PC-9 (cell line): Measurements from ENCODE around the gene GJC2. TPM values are rescaled to one million over a fixed set of nuclear protein-coding genes. Genes with fewer than 3 reads are reported as not detected.

ENCODE experiments used
- BruUV-seq: library from RNA; stranded (reverse); fragments of 400-500 nt; replicated peaks from 2 replicates; lab custom pipeline; 2021; lab: Mats Ljungman, UMichigan
- CTCF ChIA-PET: fragments of 300-600 bp; sonication (Branson Sonifier 250); formaldehyde crosslinking; loops from one replicate; lab custom pipeline; 2022; ENCODE audit warnings: antibody characterized with exemption; lab: Charles Lee
- POLR2A ChIA-PET: fragments of 300-600 bp; sonication (Branson Sonifier 250); formaldehyde crosslinking; loops from one replicate; lab custom pipeline; 2022; ENCODE audit warnings: antibody characterized with exemption; ENCODE audit not compliant: unreplicated experiment; lab: Charles Lee
- DNase-seq, 2 experiments: peaks; one replicate each; pipeline versions ENCODE4 v3.0.0 to v3.0.0-alpha.2; 2015 to 2022; ENCODE audit warnings: mixed read lengths in 1 of 2
- H2AFZ ChIP-seq: fragments of 200-600 bp; sonication (generic); 2 replicates; pipeline ENCODE4 v1.8.1; 2017; ENCODE audit warnings: antibody characterized with exemption
- H3F3A ChIP-seq: fragments of 200-600 bp; sonication (generic); 2 replicates; pipeline ENCODE4 v1.8.1; 2017; ENCODE audit warnings: antibody characterized with exemption, mild to moderate bottlenecking, low read depth; ENCODE audit not compliant: insufficient read depth
- H3K27ac ChIP-seq: fragments of 200-600 bp; sonication (generic); 2 replicates; pipeline ENCODE4 v1.6.1; 2016; ENCODE audit warnings: mixed run types
- H3K27me3 ChIP-seq: fragments of 200-600 bp; sonication (generic); 2 replicates; pipeline ENCODE4 v1.6.1; 2016; ENCODE audit warnings: low read depth, mixed run types; ENCODE audit not compliant: insufficient read depth
- H3K36me3 ChIP-seq: fragments of 200-600 bp; sonication (generic); 2 replicates; pipeline ENCODE4 v1.6.1; 2016; ENCODE audit warnings: low read depth, mixed run types
- H3K4me1 ChIP-seq: fragments of 200-600 bp; sonication (generic); replicated peaks from 2 replicates; pipeline ENCODE4 v1.6.1; 2016; ENCODE audit warnings: mixed run types; ENCODE audit not compliant: insufficient read depth
- H3K4me2 ChIP-seq: fragments of 200-600 bp; sonication (generic); 2 replicates; pipeline ENCODE4 v1.6.1; 2017; ENCODE audit warnings: mixed run types
- H3K4me3 ChIP-seq: fragments of 200-600 bp; sonication (generic); 2 replicates; pipeline ENCODE4 v1.6.1; 2016; ENCODE audit warnings: mixed run types
- H3K79me2 ChIP-seq: fragments of 200-600 bp; sonication (generic); 2 replicates; pipeline ENCODE4 v1.6.1; 2017; ENCODE audit warnings: low read depth, mixed run types
- H3K9me2 ChIP-seq: fragments of 200-600 bp; sonication (generic); 2 replicates; pipeline ENCODE4 v1.8.1; 2017; ENCODE audit warnings: mild to moderate bottlenecking; ENCODE audit not compliant: insufficient read depth
- H3K9me3 ChIP-seq: fragments of 200-600 bp; sonication (generic); 2 replicates; pipeline ENCODE4 v1.8.1; 2016; ENCODE audit warnings: low read depth; ENCODE audit not compliant: insufficient read depth
- H4K20me1 ChIP-seq: fragments of 200-600 bp; sonication (generic); 2 replicates; pipeline ENCODE4 v1.8.1; 2017; ENCODE audit not compliant: insufficient read depth
- CTCF ChIP-seq: fragments of 200-600 bp; sonication (generic); conservative IDR thresholded peaks from 2 replicates; pipeline ENCODE4 v1.6.1; 2017; ENCODE audit warnings: mixed run types, antibody characterized with exemption, mild to moderate bottlenecking, moderate library complexity
- EZH2 ChIP-seq: fragments of 200-600 bp; sonication (generic); IDR thresholded peaks from 2 replicates; pipeline ENCODE4 v1.8.0; 2017; ENCODE audit warnings: antibody characterized with exemption, low read depth
- intact Hi-C: fragments of 100-400 bp; cut with micrococcal nuclease; formaldehyde crosslinking; loops from one replicate; pipeline ENCODE4 v1.10.0; 2022; ENCODE audit not compliant: unreplicated experiment
- total RNA-seq: library from RNA; stranded (reverse); gene quantifications from 2 replicates; pipeline ENCODE4 v1.2.3, GENCODE V29; 2021

GJC2 gene
- total RNA-seq, 1 experiment from 2014 or later = 2.1 TPM

- H4K20me1 ChIP-seq = no peaks in the 10 kb centered on the region
Observed at GRCh38 chr1:228150461-228151179, 890 bp downstream of the GJC2 start.

GRCh38 chr1:228151180-228151925 is 1.6 kb downstream of the GJC2 start:
- intact Hi-C loops = no loop called here
- Histone ChIP-seq H3K36me3 (no peaks in the 10 kb centered on the region), H3K27ac (no peak overlapping the region), H3K9me2 (no peaks in the 10 kb centered on the region), H2AFZ (no peak overlapping the region), H3K79me2 (no peaks in the 10 kb centered on the region), H3K4me3 (no peak overlapping the region), H3F3A (no peaks in the 10 kb centered on the region), H3K4me2 (no peak overlapping the region), H3K9me3 (no peaks in the 10 kb centered on the region), H4K20me1 (no peaks in the 10 kb centered on the region), H3K4me1 (no peaks in the 10 kb centered on the region), H3K27me3 (no peaks in the 10 kb centered on the region)
- POLR2A ChIA-PET = no interaction called here
- no TSS peak for BruUV-seq
- CTCF ChIA-PET = no interaction called here
- TF ChIP-seq CTCF (no peak), EZH2 (no peak)
- no peak for DNase-seq

More at GRCh38 chr1:228150461-228151179, 890 bp downstream of the GJC2 start:
- intact Hi-C loops = no loop called here
- TSS peak; percentile 10 for BruUV-seq
- Histone ChIP-seq H3K4me3 (no peak overlapping the region), H3F3A (no peaks in the 10 kb centered on the region), H3K9me3 (no peaks in the 10 kb centered on the region), H3K4me2 (no peak overlapping the region), H2AFZ (no peak overlapping the region), H3K79me2 (no peaks in the 10 kb centered on the region; the same call in 1 of the 2 replicates), H3K27ac (no peak overlapping the region), H3K4me1 (no peaks in the 10 kb centered on the region), H3K27me3 (no peaks in the 10 kb centered on the region), H3K9me2 (no peaks in the 10 kb centered on the region), H3K36me3 (no peaks in the 10 kb centered on the region)
- POLR2A ChIA-PET = no interaction called here
- no peak for DNase-seq
- CTCF ChIA-PET = no interaction called here
- TF ChIP-seq EZH2 (no peak), CTCF (no peak)

- no peaks in the 10 kb centered on the region for H3K9me3 ChIP-seq
- POLR2A ChIA-PET = no interaction called here
- no peaks in the 10 kb centered on the region for H3K4me1 ChIP-seq
Observed at GRCh38 chr1:228152097-228152917, 2.6 kb downstream of the GJC2 start.

More at GRCh38 chr1:228152097-228152917, 2.6 kb downstream of the GJC2 start:
- TF ChIP-seq EZH2 (no peak), CTCF (no peak)
- no peak for DNase-seq
- Histone ChIP-seq H2AFZ (no peak overlapping the region), H3K27ac (no peak overlapping the region), H3K79me2 (no peaks in the 10 kb centered on the region), H3K27me3 (no peaks in the 10 kb centered on the region), H3K4me2 (no peak overlapping the region), H3K36me3 (no peaks in the 10 kb centered on the region), H3F3A (no peaks in the 10 kb centered on the region), H4K20me1 (no peaks in the 10 kb centered on the region), H3K4me3 (no peak overlapping the region), H3K9me2 (no peaks in the 10 kb centered on the region)
- CTCF ChIA-PET = no interaction called here
- BruUV-seq = no TSS peak
- intact Hi-C loops = no loop called here
